ENCODE measurements around the gene COA8. TPM values are rescaled to one million over a fixed set of nuclear protein-coding genes. Genes with fewer than 3 reads are reported as not detected.
A peak's percentile ranks its signal among the peaks of the same experiment; 100 is the strongest.

COA8 gene
- polyA plus RNA-seq, 3 donors, result 13.2 to 58.1 (median 52.3) TPM

DNA sequence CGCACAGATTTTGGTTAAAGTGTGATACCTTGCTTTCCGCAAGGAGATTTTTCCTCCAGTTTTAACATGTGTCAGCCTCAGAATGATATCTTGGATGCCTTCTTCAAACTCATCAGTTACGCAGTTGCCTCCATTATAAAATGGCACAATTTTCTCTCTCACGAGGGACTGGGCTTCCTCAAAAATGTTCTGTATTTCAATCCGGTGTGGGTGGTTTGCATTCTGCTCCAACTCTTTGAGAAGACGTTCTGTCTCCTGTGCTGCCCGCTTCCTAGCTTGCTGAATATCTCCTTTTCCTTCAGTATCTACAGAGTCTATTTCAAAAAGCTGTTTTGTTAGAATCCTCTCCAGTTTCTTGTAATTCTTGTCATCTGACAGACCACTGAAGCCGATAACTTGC lies 2.1 kb upstream of the COA8 start:
- H3K27ac ChIP-seq (ENCODE audit: low read depth in 1 of 2, low read length in 2 of 2), result no peak overlapping the region
- peak overlapping the region; percentile 82 for H3K4me2 ChIP-seq (replicated peaks; ENCODE audit: extremely low read depth, low read length, poor library complexity, severe bottlenecking)
- H3K9me3 Mint-ChIP-seq, result no peaks in the 10 kb centered on the region
- H3K36me3 Mint-ChIP-seq, result peaks cover 30 to 34% of the 10 kb centered on the region in 2 donors
- TF ChIP-seq, protein P1, sequence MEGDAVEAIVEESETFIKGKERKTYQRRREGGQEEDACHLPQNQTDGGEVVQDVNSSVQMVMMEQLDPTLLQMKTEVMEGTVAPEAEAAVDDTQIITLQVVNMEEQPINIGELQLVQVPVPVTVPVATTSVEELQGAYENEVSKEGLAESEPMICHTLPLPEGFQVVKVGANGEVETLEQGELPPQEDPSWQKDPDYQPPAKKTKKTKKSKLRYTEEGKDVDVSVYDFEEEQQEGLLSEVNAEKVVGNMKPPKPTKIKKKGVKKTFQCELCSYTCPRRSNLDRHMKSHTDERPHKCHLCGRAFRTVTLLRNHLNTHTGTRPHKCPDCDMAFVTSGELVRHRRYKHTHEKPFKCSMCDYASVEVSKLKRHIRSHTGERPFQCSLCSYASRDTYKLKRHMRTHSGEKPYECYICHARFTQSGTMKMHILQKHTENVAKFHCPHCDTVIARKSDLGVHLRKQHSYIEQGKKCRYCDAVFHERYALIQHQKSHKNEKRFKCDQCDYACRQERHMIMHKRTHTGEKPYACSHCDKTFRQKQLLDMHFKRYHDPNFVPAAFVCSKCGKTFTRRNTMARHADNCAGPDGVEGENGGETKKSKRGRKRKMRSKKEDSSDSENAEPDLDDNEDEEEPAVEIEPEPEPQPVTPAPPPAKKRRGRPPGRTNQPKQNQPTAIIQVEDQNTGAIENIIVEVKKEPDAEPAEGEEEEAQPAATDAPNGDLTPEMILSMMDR (IDR thresholded peaks at IDR 0.05), result no peak
- no peak overlapping the region for H3K9ac ChIP-seq (ENCODE audit: insufficient read depth, low read length, poor library complexity, severe bottlenecking)
- no peaks in the 10 kb centered on the region for H3K9me3 ChIP-seq (replicated peaks in 1 of 2; ENCODE audit: control insufficient read depth in 1 of 2, insufficient read depth in 1 of 2, low read length in 2 of 2)
- peak overlapping the region in 1 of 3 experiments; percentile 98 for H3K4me3 ChIP-seq (replicated peaks in 1 of 3; ENCODE audit: low read depth in 2 of 3, low read length in 3 of 3)
- H2AFZ ChIP-seq (ENCODE audit: insufficient read depth, low read depth, low read length, poor library complexity, severe bottlenecking), result no peak overlapping the region
- H4K20me1 ChIP-seq (ENCODE audit: insufficient read depth, low read length), result peaks cover 67% of the 10 kb centered on the region
- no peak for DNase-seq
- no peaks in the 10 kb centered on the region for H3K27me3 ChIP-seq (ENCODE audit: control insufficient read depth in 2 of 2, insufficient read depth in 2 of 2, low read length in 2 of 2)
- 58% methylated on average over 2 of the region's 8 CpGs for WGBS (ENCODE audit: insufficient coverage)
- no peak overlapping the region for H3K4me3 Mint-ChIP-seq
- H3K27ac Mint-ChIP-seq, result peak overlapping the region in 1 of 7 donors; percentile 11
- peaks cover 24 to 31% of the 10 kb centered on the region in 2 donors for H3K4me1 ChIP-seq (ENCODE audit: control insufficient read depth in 1 of 2, insufficient read depth in 2 of 2, low read length in 2 of 2)
- intact Hi-C loops (cut with micrococcal nuclease), result loop anchor here in 1 of 2 donors (5.0 kb wide), 2 partner anchors 38 to 67 kb away; partner anchors contain the start of genes CKB and KLC1
- H3K27me3 Mint-ChIP-seq (ENCODE audit: low read depth in 3 of 3), result no peaks in the 10 kb centered on the region
- peaks cover 92% of the 10 kb centered on the region for H3K79me2 ChIP-seq (ENCODE audit: insufficient read depth, low read length)
- H3K4me1 Mint-ChIP-seq, result peaks cover 38% of the 10 kb centered on the region
- peaks cover 19 to 38% of the 10 kb centered on the region in 2 donors for H3K36me3 ChIP-seq (replicated peaks in 1 of 2; ENCODE audit: control insufficient read depth in 1 of 2, insufficient read depth in 2 of 2, low read length in 2 of 2)

DNA sequence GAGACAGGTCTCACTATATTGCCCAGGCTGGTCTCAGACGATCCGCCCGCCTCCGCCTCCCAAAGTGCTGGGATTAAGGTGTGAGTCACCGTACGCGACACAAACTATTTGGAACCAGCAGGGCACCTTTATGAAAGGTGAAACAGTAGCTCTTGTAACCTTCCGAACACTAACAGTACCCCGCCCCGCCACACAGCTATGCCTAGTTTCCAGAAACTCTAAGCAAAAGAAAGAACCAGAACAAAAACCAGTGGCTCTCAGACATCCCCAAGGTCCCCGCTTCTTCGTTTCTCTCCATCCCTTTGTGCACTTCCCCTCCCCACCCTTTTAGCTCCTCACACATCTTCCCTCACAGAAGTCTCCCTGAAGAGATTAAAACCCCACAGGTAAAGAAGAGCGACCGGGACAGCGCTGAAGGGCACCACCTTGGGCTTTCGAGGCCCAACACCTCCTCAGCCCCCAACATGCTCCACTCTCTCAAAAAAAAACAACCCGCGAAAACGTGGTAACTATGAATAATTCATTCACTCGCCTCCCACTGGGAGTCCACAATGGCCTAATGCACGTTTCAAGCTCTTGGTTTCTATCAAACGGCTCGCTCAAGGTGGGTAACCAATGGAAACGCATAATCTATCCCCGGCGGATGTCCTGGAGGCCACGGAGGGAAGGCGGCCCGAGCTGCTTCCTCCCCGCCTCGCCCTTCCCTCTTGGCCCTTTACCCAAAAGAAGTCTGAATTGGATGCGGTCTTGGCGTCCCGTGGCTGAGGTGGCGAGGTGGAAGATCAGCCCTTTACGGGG lies 1.2 kb upstream of the COA8 start:
- Histone ChIP-seq H3K4me2 (replicated peaks; ENCODE audit: extremely low read depth, low read length, poor library complexity, severe bottlenecking) (peak overlapping the region; percentile 82), H3K79me2 (ENCODE audit: insufficient read depth, low read length) (peaks cover 98% of the 10 kb centered on the region), H3K4me3 (replicated peaks in 1 of 3; ENCODE audit: low read depth in 2 of 3, low read length in 3 of 3) (peak overlapping the region; percentile 76 to 98 (median 89)), H2AFZ (ENCODE audit: insufficient read depth, low read depth, low read length, poor library complexity, severe bottlenecking) (peak overlapping the region; percentile 94), H4K20me1 (ENCODE audit: insufficient read depth, low read length) (peaks cover 65% of the 10 kb centered on the region), H3K9ac (ENCODE audit: insufficient read depth, low read length, poor library complexity, severe bottlenecking) (peak overlapping the region; percentile 94), H3K4me1 (ENCODE audit: control insufficient read depth in 1 of 2, insufficient read depth in 2 of 2, low read length in 2 of 2) (peaks cover 24 to 31% of the 10 kb centered on the region in 2 donors), H3K27me3 (ENCODE audit: control insufficient read depth in 2 of 2, insufficient read depth in 2 of 2, low read length in 2 of 2) (no peaks in the 10 kb centered on the region), H3K36me3 (replicated peaks in 1 of 2; ENCODE audit: control insufficient read depth in 1 of 2, insufficient read depth in 2 of 2, low read length in 2 of 2) (peaks cover 19 to 41% of the 10 kb centered on the region in 2 donors), H3K27ac (ENCODE audit: low read depth in 1 of 2, low read length in 2 of 2) (peak overlapping the region; percentile 68 to 88), H3K9me3 (replicated peaks in 1 of 2; ENCODE audit: control insufficient read depth in 1 of 2, insufficient read depth in 1 of 2, low read length in 2 of 2) (no peaks in the 10 kb centered on the region)
- no peaks in the 10 kb centered on the region for H3K9me3 Mint-ChIP-seq
- TF ChIP-seq, protein P1 (IDR thresholded peaks at IDR 0.05), result no peak
- peaks cover 34 to 36% of the 10 kb centered on the region in 2 donors for H3K36me3 Mint-ChIP-seq
- intact Hi-C loops (cut with micrococcal nuclease), result loop anchor here (2.0 to 5.0 kb wide), 3 partner anchors 39 to 67 kb away; partner anchors contain the start of genes KLC1 (in 2 of the 2) and CKB (in 1 of the 2)
- DNase-seq, result peak in 2 of 3 donors; percentile 14 to 21
- H3K4me1 Mint-ChIP-seq, result peaks cover 38% of the 10 kb centered on the region
- WGBS (ENCODE audit: insufficient coverage), result under 1% methylated on average over 28 of the region's 36 CpGs
- H3K27me3 Mint-ChIP-seq (ENCODE audit: low read depth in 3 of 3), result no peaks in the 10 kb centered on the region
- peak overlapping the region; percentile 91 to 94 for H3K4me3 Mint-ChIP-seq
- H3K27ac Mint-ChIP-seq, result peak overlapping the region; percentile 81 to 91 (median 83)
